NCI-H2081 treated with DMSO at 0.1 percent for 48 hours (cell line): ENCODE measurements around the gene THSD8.

Experiments used
- DNase-seq: peaks from one replicate; lab custom pipeline; 2025; lab: John Stamatoyannopoulos, UW

THSD8 gene

GRCh38 chr19:12801466-12802266 is at the start of gene THSD8, which contains the start of gene PRDX2:
Gene THSD8, plus strand, starts transcription at chr19:12802069. Its CDS starts 3 bp downstream, at chr19:12802072.
Gene PRDX2, minus strand, starts transcription at chr19:12801800. Its CDS starts 539 bp downstream, at chr19:12801261.
- DNase-seq: no peak

- no peak for DNase-seq
Measured at GRCh38 chr19:12754465-12755196, 47.2 kb upstream of the THSD8 start.

- DNase-seq: no peak
Measured at GRCh38 chr19:12756150-12756883, 45.6 kb upstream of the THSD8 start.

GRCh38 chr19:12757544-12758274 is 44.2 kb upstream of the THSD8 start:
- no peak for DNase-seq

GRCh38 chr19:12759686-12760085 is 42.2 kb upstream of the THSD8 start:
- no peak for DNase-seq

GRCh38 chr19:12763100-12763499 is 38.8 kb upstream of the THSD8 start:
- DNase-seq: no peak

GRCh38 chr19:12764698-12765097 is 37.2 kb upstream of the THSD8 start:
- DNase-seq: no peak

- DNase-seq: no peak
Measured at GRCh38 chr19:12766051-12766521, 35.8 kb upstream of the THSD8 start.

- no peak for DNase-seq
Measured at GRCh38 chr19:12767150-12767549, 34.7 kb upstream of the THSD8 start.

GRCh38 chr19:12767666-12768065 is 34.2 kb upstream of the THSD8 start:
- DNase-seq: no peak

- DNase-seq: no peak
Measured at GRCh38 chr19:12769689-12770088, 32.2 kb upstream of the THSD8 start.

- DNase-seq: no peak
Measured at GRCh38 chr19:12770922-12771321, 30.9 kb upstream of the THSD8 start.

- no peak for DNase-seq
Measured at GRCh38 chr19:12772323-12772722, 29.5 kb upstream of the THSD8 start.

GRCh38 chr19:12773571-12773970 is 28.3 kb upstream of the THSD8 start:
- DNase-seq: no peak

- no peak for DNase-seq
Measured at GRCh38 chr19:12774588-12775555, 27.0 kb upstream of the THSD8 start, which contains the start of gene HOOK2. Gene HOOK2, minus strand, starts transcription at chr19:12775552. Its CDS starts 103 bp downstream, at chr19:12775449.

- DNase-seq: peak; percentile 33
Measured at GRCh38 chr19:12777217-12778016, 24.5 kb upstream of the THSD8 start.

GRCh38 chr19:12778017-12778904 is 23.6 kb upstream of the THSD8 start:
- DNase-seq: peak; percentile 71

GRCh38 chr19:12778905-12779161 is 23.0 kb upstream of the THSD8 start:
- DNase-seq: no peak
